BLaER1 treated with 17β-estradiol and CSF1 and Interleukin-3, amounts not matched to agents 10 nM and 100 nM (cell line): Measurements from ENCODE around the gene REM2.
"Not testable (repeated sequence)": the region's sequence is repeated elsewhere in the genome, so short reads cannot be mapped to it uniquely, and the experiment has no call there.

Experiments
- H3K27ac ChIP-seq, 11 experiments: shearing (Covaris generic); formaldehyde crosslinking; 2 replicates each; pipeline ENCODE4 v1.8.1; 2022
- H3K27me3 ChIP-seq, 11 experiments: shearing (Covaris generic); formaldehyde crosslinking; 2 replicates each; pipeline ENCODE4 v1.8.1; 2022
- H3K36me3 ChIP-seq, 11 experiments: shearing (Covaris generic); formaldehyde crosslinking; 2 replicates each; pipeline ENCODE4 v1.8.1; 2022
- H3K4me1 ChIP-seq, 10 experiments: shearing (Covaris generic); formaldehyde crosslinking; 2 replicates each; pipeline ENCODE4 v1.8.1; 2022
- H3K4me2 ChIP-seq, 11 experiments: shearing (Covaris generic); formaldehyde crosslinking; 2 replicates each; pipeline ENCODE4 v1.8.1; 2022
- H3K4me3 ChIP-seq, 10 experiments: shearing (Covaris generic); formaldehyde crosslinking; 2 replicates each; pipeline ENCODE4 v1.8.1; 2022
- H3K9ac ChIP-seq, 11 experiments: shearing (Covaris generic); formaldehyde crosslinking; 2 replicates each; pipeline ENCODE4 v1.8.1; 2022
- H3K9me3 ChIP-seq, 11 experiments: shearing (Covaris generic); formaldehyde crosslinking; replicated peaks in 1 of 11; 2 replicates each; pipeline ENCODE4 v1.8.1; 2022
- H4K20me1 ChIP-seq, 11 experiments: shearing (Covaris generic); formaldehyde crosslinking; 2 replicates each; pipeline ENCODE4 v1.8.1; 2022
- Cebpa-rat ChIP-seq, 11 experiments: shearing (Covaris generic); IDR thresholded peaks; 2 replicates each; pipeline ENCODE4 v1.8.1; 2022

The REM2 gene

DNA sequence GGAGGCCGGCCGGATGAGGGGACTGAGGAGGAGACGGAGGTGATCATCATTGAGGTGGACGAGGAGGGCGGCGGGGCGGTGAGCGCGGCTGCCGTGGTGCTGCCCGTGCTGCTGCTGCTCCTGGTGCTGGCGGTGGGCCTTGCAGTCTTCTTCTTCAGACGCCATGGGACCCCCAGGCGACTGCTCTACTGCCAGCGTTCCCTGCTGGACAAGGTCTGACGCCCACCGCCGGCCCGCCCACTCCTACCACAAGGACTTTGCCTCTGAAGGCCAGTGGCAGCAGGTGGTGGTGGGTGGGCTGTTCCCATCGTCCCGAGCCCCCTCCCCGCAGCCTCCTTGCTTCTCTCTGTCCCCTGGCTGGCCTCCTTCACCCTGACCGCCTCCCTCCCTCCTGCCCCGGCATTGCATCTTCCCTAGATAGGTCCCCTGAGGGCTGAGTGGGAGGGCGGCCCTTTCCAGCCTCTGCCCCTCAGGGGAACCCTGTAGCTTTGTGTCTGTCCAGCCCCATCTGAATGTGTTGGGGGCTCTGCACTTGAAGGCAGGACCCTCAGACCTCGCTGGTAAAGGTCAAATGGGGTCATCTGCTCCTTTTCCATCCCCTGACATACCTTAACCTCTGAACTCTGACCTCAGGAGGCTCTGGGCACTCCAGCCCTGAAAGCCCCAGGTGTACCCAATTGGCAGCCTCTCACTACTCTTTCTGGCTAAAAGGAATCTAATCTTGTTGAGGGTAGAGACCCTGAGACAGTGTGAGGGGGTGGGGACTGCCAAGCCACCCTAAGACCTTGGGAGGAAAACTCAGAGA is 37.0 kb upstream of the REM2 start:
- H3K4me3 ChIP-seq, result no peak overlapping the region; a peak in 1 of 20 replicates
- peak overlapping the region; percentile 28 to 75 (median 57) for H3K4me2 ChIP-seq
- TF ChIP-seq Cebpa-rat (IDR thresholded peaks at IDR 0.05), result no peak
- H3K27ac ChIP-seq, result peak overlapping the region in 7 of 11 experiments; percentile 23 to 69 (median 57); a peak in 11 of 22 replicates
- H3K36me3 ChIP-seq, result peaks cover 0 to 67% (median 0%) of the 10 kb centered on the region in 11 experiments; a peak in 8 of 22 replicates
- no peaks in the 10 kb centered on the region for H3K9me3 ChIP-seq
- H3K27me3 ChIP-seq, result no peaks in the 10 kb centered on the region; a peak in 2 of 22 replicates
- peak overlapping the region in 3 of 11 experiments; percentile 53 to 71 (median 64); a peak in 5 of 22 replicates for H3K9ac ChIP-seq
- peaks cover 0 to 64% (median 0%) of the 10 kb centered on the region in 11 experiments; a peak in 6 of 22 replicates for H4K20me1 ChIP-seq
- peaks cover 42 to 97% (median 53%) of the 10 kb centered on the region in 10 experiments for H3K4me1 ChIP-seq

GRCh38 chr14:22846811-22847307 is 36.2 kb upstream of the REM2 start:
- peaks cover 0 to 55% (median 0%) of the 10 kb centered on the region in 11 experiments; a peak in 6 of 22 replicates for H4K20me1 ChIP-seq
- H3K4me3 ChIP-seq, result no peak overlapping the region
- H3K9ac ChIP-seq, result peak overlapping the region in 5 of 11 experiments; percentile 36 to 71 (median 53); a peak in 8 of 22 replicates
- no peaks in the 10 kb centered on the region for H3K9me3 ChIP-seq
- TF ChIP-seq Cebpa-rat (IDR thresholded peaks at IDR 0.05), result no peak
- H3K36me3 ChIP-seq, result peaks cover 0 to 59% (median 0%) of the 10 kb centered on the region in 11 experiments; a peak in 8 of 22 replicates
- H3K27me3 ChIP-seq, result no peaks in the 10 kb centered on the region
- peak overlapping the region; percentile 28 to 75 (median 57); a peak in 19 of 22 replicates for H3K4me2 ChIP-seq
- H3K27ac ChIP-seq, result peak overlapping the region in 9 of 11 experiments; percentile 23 to 69 (median 52); a peak in 13 of 22 replicates
- H3K4me1 ChIP-seq, result peaks cover 49 to 97% (median 61%) of the 10 kb centered on the region in 10 experiments

GRCh38 chr14:22847661-22848341 is 35.2 kb upstream of the REM2 start:
- peaks cover 56 to 97% (median 71%) of the 10 kb centered on the region in 10 experiments for H3K4me1 ChIP-seq
- H3K9ac ChIP-seq, result peak overlapping the region; percentile 11 to 68 (median 50); a peak in 20 of 22 replicates
- no peak for TF ChIP-seq Cebpa-rat (IDR thresholded peaks at IDR 0.05)

DNA sequence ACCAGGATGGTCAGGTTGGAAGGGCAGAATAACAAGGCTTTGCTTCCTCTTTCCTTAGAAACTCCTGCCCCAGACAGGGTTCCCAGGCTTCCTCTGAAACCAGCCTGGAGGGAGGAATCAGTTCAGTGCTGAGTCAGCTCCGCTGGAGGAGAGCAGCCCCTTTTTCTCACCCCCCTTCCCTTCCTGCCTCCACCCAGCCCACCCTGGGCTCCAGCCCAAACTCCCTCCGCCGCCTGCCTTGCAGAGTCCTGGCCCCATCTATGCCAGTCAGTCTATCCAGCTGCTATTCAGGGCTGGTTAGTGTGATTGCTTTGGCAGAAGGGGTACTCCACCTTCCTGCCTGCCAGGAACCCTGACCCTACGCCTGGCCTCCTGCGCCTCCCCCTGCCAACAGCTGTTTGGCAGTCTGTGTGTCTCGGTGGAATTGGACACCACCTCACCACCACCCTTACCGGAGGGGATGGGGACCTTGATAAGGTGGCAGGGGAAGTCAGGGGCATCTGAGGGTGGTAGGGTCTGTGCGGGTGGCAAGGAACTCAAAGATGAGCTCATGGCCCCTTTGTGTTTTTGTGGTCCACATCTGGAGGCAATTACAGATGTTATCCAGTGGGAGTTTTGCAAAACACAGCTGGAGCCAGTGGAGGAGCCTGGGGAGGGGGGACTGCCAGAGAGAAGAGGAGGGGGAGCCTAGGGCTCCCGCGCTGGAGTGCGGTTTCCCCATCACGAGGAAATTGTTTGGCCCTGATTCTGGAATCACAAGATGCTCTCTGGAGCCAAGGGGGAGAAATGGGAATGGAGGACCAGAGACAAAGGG is 34.5 kb upstream of the REM2 start:
- no peak for TF ChIP-seq Cebpa-rat (IDR thresholded peaks at IDR 0.05)
- peak overlapping the region in 1 of 10 experiments; percentile 21; a peak in 1 of 20 replicates for H3K4me3 ChIP-seq
- peaks cover 57 to 96% (median 78%) of the 10 kb centered on the region in 10 experiments for H3K4me1 ChIP-seq
- peaks cover 0 to 42% (median 0%) of the 10 kb centered on the region in 11 experiments; a peak in 8 of 22 replicates for H3K36me3 ChIP-seq
- H3K9ac ChIP-seq, result peak overlapping the region; percentile 11 to 68 (median 50); a peak in 20 of 22 replicates
- no peaks in the 10 kb centered on the region for H3K27me3 ChIP-seq
- peak overlapping the region; percentile 52 to 97 (median 77) for H3K4me2 ChIP-seq
- H3K27ac ChIP-seq, result peak overlapping the region; percentile 40 to 83 (median 65); a peak in 20 of 22 replicates
- no peaks in the 10 kb centered on the region for H3K9me3 ChIP-seq
- peaks cover 0 to 38% (median 0%) of the 10 kb centered on the region in 11 experiments; a peak in 4 of 22 replicates for H4K20me1 ChIP-seq

More at GRCh38 chr14:22847661-22848341, 35.2 kb upstream of the REM2 start:
- H3K27me3 ChIP-seq, result no peaks in the 10 kb centered on the region
- peak overlapping the region; percentile 52 to 97 (median 77) for H3K4me2 ChIP-seq
- H3K27ac ChIP-seq, result peak overlapping the region; percentile 40 to 83 (median 65); a peak in 20 of 22 replicates
- H3K9me3 ChIP-seq, result no peaks in the 10 kb centered on the region
- H3K4me3 ChIP-seq, result peak overlapping the region in 1 of 10 experiments; percentile 21; a peak in 1 of 20 replicates
- peaks cover 0 to 46% (median 0%) of the 10 kb centered on the region in 11 experiments; a peak in 5 of 22 replicates for H4K20me1 ChIP-seq
- H3K36me3 ChIP-seq, result peaks cover 0 to 50% (median 0%) of the 10 kb centered on the region in 11 experiments; a peak in 8 of 22 replicates

GRCh38 chr14:22849212-22849819 is 33.7 kb upstream of the REM2 start:
- Histone ChIP-seq H3K27ac (peak overlapping the region in 9 of 11 experiments; percentile 43 to 83 (median 65); a peak in 18 of 22 replicates), H4K20me1 (peaks cover 0 to 31% (median 0%) of the 10 kb centered on the region in 11 experiments; a peak in 4 of 22 replicates), H3K27me3 (no peaks in the 10 kb centered on the region), H3K4me1 (peaks cover 53 to 94% (median 78%) of the 10 kb centered on the region in 10 experiments), H3K9ac (peak overlapping the region in 6 of 11 experiments; percentile 29 to 68 (median 48); a peak in 9 of 22 replicates), H3K36me3 (peaks cover 0 to 34% (median 0%) of the 10 kb centered on the region in 11 experiments; a peak in 8 of 22 replicates), H3K4me3 (peak overlapping the region in 1 of 10 experiments; percentile 21; a peak in 1 of 20 replicates), H3K4me2 (peak overlapping the region; percentile 52 to 97 (median 77); a peak in 21 of 22 replicates), H3K9me3 (no peaks in the 10 kb centered on the region)
- no peak for TF ChIP-seq Cebpa-rat (IDR thresholded peaks at IDR 0.05)

DNA sequence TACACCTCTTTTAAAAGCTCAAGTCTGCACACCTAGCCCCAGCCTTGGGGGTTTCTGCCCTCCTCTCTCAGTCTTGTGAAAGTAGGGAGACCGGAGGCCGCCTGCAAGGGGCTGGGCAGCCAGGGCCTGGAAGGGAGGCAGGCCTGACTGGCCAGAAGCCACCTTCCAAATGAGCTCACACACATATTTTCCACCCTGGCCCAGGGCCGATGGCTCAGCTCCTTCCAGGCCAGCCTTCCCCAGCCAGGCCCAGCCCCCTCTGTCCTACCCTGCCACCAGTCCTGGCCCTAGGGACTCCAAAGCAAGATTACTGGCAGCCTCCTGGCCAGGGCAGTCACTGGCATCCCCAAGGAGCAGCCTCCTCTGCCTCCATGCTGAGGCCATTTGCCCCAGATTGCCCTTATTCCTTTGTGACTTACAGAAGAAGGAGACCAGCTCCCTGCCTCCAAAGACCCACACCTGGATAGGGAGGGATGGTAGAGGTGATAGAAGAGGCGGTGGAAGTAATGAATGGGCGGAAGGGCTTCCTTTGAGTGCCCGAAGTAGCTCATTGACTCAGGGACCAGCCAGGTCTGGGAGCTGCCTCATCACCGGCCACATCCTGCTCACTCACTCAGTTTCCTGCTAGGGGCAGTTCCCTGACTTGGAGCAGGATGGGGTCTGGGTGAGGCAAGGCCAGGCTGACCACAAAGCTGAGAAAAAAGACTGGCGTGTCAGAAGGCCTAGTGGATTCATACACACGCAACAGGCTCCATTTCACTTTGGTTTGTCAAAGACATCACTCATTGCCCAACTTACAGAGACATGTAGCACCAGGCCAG is 31.9 kb upstream of the REM2 start:
- H3K27ac ChIP-seq, result peak overlapping the region; percentile 23 to 90 (median 77); a peak in 20 of 22 replicates
- peak overlapping the region; percentile 42 to 100 (median 91) for H3K4me2 ChIP-seq
- H3K9ac ChIP-seq, result peak overlapping the region; percentile 20 to 80 (median 63); a peak in 17 of 22 replicates
- no peaks in the 10 kb centered on the region for H3K27me3 ChIP-seq
- peaks cover 45 to 77% (median 66%) of the 10 kb centered on the region in 10 experiments for H3K4me1 ChIP-seq
- no peaks in the 10 kb centered on the region for H3K9me3 ChIP-seq
- peak in 7 of 11 experiments; percentile 42 to 79 (median 55); a peak in 8 of 22 replicates for TF ChIP-seq Cebpa-rat (IDR thresholded peaks at IDR 0.05)
- peaks cover 0 to 12% (median 0%) of the 10 kb centered on the region in 11 experiments; a peak in 3 of 22 replicates for H4K20me1 ChIP-seq
- peaks cover 0 to 16% (median 0%) of the 10 kb centered on the region in 11 experiments; a peak in 6 of 22 replicates for H3K36me3 ChIP-seq
- H3K4me3 ChIP-seq, result peak overlapping the region in 3 of 10 experiments; percentile 0 to 48 (median 2); a peak in 4 of 20 replicates

- H4K20me1 ChIP-seq, H3K4me3 ChIP-seq, H3K36me3 ChIP-seq, H3K9me3 ChIP-seq, H3K27me3 ChIP-seq: not testable (repeated sequence)
- Histone ChIP-seq H3K9ac (peak overlapping the region in 7 of 11 experiments; percentile 63 to 80 (median 76); a peak in 8 of 22 replicates), H3K4me1 (peaks cover 36 to 67% (median 57%) of the 10 kb centered on the region in 10 experiments), H3K4me2 (peak overlapping the region; percentile 79 to 100 (median 94); a peak in 19 of 22 replicates), H3K27ac (peak overlapping the region in 10 of 11 experiments; percentile 40 to 90 (median 77); a peak in 16 of 22 replicates)
Observed at GRCh38 chr14:22852178-22852577, 30.8 kb upstream of the REM2 start.
